HG02938 (cell line): ENCODE measurements around the gene TFAP2B.

Experiments used
- ATAC-seq: cut with Tn5 transposase; IDR thresholded peaks from one replicate; pipeline ENCODE4 v1.9.1; 2021; ENCODE audit warnings: mild to moderate bottlenecking, moderate library complexity; ENCODE audit not compliant: unreplicated experiment

TFAP2B gene

DNA sequence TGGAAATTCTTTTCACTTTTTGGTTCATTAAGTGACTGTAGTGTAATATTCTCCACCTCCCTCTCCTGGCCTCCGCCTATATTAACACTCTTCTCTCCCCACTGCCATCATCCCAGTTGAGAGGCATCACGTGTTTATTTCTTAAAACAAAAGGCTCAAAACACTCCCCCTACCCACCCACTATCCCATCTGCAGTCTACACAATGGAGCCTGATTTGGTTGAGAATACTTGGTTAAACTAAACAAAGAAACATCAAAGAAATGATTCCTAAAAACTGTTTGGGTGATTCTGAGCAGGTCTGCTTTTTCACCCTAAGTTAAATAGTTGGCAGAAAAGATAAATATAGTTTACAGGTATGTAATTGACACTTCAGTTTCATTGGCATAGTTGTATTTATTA lies 5.9 kb downstream of the TFAP2B start:
- no peak for ATAC-seq

DNA sequence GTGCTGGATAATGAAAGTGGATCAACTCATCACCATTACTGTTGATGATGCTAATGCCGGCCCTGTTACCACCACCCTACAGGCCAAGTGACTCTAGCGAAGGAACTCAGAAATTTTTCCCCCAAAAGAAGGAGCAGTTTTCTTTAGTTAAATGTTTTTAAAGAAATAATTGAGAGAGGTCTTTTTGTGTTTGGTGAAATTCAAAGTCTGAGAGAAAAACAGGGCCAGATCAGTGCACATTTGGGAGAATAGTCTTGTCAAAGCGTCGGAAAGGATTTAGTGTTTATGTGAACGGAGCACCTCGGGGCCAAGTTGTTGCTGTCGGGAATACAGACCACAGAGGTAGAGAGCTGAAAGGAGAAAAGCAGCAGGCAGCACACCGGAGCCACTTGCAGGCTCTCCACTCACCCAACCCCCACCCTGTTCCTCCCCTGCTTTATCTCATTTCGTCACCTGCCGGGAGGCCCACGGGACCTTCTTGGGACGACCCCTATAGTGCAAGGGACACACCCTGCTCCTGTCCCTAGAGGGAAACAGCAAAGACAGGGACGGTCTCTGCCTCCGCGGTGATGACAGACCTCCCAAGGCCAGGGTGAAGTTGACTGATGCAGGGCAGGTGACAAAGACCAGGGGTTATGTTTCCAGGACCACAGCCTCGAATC lies 6.8 kb downstream of the TFAP2B start:
- ATAC-seq: no peak

DNA sequence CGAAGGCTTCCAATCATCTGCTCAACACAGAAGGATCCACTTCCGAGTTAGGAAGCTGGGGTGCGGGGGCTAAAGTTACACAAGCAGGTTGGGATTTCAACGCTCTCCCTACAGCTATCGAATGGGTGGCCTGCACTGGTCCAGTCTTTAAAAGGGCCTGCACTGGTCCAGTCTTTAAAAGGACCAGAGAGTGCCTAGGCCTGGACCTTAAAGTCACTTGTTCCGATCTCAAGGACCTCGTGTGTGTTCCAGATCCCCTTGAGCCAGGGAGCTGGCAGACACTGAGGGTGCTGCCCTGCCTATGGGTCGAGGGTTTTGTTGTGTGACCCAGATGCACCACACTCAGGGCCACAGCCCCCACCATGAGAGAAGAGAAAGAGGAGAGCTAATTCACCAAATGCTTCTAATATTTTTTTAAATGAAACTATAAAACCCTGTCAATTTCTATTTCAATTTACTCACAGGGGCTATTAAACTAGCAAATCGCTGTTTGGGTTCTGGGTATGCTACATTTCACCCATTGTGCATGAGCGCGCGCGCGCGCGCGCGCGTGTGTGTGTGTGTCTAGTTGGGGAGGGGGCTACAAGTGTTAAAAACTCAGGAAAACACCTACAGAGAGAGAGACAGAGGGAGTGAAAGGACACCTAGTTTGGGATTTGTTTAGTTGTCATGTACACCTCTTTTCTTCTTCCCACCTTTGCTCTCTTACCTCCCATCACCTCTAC lies 7.5 kb downstream of the TFAP2B start:
- no peak for ATAC-seq

DNA sequence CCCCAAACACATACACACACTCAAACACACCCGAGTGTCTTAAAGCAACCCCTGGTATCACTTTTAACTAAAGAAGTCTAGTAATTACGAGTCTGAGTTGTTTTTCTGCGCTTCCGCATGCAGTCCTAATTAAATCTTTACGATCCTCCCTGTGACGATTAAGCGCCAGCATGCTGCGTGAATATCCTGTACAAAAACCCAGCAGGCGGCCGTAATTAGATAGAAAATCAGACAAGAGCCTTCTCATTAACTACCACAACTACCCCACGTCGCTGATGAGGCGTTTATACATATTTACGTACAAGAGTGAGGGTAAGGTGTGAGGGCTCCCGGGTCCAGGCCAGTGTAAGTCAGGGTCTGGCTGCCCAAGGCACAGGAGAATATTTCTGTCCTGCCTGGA lies 8.1 kb downstream of the TFAP2B start:
- ATAC-seq: no peak

DNA sequence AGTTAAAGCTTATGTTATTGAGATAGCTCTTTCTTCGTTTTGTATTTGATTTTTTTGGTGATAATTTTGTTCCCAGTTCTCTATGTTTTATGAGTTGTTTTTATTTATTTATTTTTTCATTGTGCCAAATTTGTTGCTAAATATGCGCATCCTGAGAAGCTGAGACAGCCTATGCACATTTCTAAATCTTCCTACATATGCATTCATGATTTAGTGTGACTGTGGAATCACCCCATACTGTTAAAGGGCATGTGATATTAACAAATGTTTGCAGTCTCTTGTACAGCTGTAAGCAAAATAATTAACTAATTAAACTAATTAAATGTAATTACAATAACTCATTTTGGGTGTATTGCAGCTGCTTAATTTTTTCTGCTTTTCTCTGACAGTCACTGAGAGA lies 10.4 kb downstream of the TFAP2B start:
- no peak for ATAC-seq

DNA sequence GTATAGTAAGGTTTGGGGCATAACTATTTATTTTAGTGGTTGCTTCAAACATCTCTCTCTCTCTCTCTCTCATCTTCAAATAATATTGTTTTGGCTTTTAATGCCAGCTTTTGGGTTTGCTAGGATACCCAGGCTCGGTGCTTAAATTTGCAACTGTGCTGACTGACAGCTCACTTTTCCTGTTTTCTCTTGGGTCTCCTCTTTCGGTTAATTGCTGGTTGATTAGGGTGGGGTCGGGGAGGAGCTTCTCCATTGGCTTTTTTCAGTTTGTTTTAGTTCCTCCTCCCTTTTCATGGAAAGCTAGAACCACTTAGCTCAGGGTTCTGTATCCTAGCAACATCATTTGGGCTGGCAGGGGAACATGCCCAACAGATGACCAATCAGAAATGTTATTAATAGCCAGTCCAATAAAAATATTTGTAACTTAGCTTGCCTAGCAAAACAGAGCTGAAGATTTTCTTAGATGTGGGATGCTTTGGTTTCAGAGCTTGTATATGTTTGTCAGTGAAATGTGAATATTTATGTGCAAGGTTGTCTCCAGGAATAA lies 11.3 kb downstream of the TFAP2B start:
- ATAC-seq: no peak

DNA sequence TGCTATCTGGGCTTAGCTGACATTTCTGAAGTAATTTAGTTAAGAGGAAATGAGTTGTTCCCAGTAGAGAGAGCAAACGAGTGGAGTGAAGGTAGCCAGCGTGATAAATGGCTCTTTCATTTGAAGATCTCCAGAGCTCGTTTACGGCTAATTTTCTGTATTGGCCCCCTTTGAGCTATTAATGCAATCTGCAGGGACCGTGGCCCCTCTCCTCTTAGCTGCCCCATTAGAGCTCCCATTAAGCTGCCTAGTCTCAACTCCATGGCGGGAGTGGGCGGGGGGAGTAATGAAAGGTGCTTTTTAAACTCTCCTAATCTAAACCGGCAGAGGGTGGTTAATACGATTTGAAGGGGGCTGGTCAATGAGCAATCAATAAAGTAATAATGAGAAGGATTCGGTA lies 12.5 kb downstream of the TFAP2B start:
- no peak for ATAC-seq

DNA sequence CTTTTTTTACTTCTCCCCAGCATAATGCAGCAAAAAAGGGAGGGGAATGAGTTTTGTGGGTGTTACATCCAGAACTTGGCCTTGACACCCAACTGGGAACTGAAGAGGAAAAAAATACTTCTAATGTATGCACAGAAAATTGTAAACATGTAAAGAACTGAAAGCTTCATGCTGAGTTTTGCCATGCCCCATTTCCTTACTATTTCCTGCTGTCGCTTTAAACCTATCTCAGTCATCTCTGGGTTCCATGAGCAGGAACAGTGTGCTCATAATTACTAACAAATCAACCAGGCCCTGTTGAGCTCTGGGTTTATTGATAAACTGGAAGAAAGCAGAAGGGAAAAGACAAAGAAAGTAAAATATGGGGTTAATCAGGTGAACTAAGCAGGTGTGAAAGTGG lies 14.2 kb downstream of the TFAP2B start:
- ATAC-seq: no peak

DNA sequence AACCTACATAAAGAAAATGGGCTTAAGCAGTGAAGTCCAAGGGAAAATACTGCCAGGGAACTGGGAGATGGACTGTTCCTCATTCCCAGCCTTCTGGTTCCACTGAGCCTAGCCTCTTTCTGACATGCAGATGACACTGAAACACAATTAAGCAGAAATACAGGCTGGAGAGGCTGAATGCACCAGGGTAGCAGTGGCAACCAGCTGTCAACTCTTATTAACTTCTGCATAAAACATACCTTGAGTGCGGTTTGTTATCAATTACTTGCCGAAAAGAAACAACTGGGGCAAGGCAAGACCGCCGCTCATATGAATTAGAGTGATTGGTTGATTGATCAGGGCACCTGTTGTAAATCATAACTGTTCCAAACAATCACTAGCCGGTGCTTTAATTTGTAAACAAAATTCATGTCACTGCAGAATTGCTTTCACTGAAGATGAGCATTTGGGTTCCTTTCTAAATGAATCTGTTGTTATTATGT lies 16.3 kb downstream of the TFAP2B start:
- ATAC-seq: no peak

DNA sequence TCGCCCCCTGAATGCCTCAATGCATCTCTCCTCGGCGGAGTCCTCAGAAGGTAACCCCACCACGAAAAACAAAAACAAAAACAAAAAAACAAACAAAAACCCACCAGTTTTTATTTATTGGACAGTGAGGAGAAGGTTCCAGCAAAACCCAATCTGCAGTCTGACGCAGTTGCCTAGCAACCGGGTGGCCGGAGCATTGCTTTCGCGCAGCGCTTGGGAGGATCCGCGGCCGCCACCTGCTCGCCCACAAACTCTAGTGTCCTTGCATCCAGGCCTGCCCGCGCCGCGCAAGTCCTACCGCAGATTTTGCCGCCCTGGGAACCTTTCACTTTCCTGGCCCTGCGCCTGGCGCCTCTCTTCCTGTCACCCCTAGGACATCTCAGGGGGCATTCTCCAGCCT lies 17.6 kb downstream of the TFAP2B start:
- no peak for ATAC-seq

DNA sequence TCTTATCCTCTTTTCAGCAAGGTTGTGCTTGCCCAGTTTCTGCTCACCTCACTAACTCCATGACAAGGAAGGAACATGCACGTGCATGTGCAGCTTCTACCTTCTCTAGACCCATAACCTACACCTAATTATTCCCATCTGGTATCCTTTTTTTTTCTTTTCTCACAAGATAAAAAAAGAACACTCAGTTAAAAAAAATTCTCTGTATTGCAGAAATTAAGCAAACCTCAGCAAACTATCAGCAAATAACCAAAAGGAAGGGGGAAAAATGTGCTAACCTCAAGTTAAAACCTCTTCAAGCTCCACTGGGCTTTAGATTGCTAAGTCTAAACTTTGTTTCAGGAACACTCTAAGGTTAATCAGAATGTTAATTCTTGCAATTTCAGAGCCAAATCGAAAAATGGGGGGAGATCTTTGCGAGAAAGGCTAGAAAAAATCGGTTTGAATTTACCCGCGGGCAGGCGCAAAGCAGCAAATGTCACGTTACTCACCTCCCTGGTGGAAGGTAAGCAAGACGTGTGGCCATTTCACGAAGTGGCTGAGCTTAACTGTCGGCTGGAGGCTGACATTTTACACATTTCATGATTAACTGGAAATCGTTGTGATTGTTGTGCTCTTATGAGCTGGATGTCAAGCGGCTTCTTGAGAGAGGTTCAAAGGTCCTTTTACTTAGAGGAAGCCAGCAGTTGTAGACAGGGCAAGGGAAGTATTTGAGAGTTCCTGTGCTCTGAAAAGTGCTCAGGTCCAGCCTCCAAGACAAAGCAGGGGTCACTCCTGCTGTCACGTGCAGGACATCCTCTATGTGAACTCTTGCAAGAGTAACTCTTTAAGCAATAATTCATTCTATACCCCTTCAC lies 19.1 kb downstream of the TFAP2B start:
- ATAC-seq: no peak

DNA sequence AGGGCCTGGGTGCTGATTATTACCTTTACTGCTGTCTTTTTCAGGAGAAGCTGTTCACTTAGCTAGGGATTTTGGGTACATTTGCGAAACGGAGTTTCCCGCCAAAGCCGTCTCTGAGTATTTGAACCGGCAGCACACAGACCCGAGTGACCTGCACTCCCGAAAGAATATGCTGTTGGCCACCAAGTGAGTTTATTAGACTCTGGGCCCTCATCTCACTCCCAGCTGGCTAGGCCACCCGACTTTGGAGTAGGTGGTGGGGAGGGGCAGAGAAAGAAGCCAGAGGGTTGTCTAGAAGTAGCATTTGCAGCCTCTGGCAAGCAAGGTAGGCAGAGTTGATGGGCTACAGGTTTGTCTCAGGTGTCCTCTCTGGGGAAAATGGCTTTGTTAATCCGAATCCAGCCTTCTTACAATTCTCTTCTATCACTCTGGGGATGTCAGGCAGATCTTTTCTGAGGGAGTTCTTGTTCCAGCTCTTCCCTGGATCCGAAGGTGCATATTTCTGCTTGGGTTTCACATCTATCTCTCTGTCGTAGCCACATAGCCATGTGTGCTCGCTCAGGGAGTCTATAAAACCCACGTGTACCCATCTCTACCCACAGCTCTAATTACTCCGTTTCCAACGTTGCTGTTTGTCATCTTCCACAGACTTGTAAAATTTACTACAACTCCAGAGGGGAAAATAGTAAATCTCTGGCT lies 21.6 kb downstream of the TFAP2B start:
- no peak for ATAC-seq

DNA sequence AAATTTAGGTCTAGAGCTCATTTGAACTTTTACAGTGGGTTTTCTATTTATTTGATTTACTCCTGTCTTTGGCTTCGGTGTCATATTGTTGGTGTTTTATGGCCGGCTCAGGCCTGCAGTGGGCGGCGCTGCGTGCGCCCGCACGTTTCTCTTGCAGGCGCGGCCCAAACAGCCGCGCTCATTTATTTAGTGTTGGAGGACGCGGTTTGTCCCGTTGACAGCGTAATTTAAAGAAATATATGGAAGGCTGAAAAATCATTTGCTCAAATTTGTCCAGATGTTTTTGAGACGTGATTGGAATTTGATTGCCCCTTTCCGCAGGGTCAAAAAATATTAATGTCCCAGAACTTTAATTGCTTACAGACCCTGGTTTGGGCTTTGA lies 22.1 kb downstream of the TFAP2B start:
- no peak for ATAC-seq

DNA sequence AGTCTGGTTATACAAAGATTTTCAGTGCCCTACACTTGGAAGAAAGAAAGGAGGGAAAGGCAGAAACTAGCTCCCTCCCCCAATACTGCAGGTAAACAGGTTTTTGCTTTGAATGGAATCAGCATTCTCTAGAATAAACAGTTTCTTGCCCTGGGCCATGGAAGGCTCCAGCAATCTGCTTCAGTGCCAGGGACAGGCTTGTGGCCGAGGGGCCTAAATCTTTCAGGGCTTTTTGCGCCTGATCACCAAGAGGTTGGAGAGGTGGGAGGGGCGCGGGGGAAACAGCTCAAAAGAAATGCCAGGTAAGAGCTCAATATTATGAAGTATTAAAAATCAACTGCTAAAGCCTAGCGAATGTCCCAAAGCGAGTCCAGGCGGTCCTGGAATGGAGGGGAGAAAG lies 23.8 kb downstream of the TFAP2B start:
- ATAC-seq: no peak

DNA sequence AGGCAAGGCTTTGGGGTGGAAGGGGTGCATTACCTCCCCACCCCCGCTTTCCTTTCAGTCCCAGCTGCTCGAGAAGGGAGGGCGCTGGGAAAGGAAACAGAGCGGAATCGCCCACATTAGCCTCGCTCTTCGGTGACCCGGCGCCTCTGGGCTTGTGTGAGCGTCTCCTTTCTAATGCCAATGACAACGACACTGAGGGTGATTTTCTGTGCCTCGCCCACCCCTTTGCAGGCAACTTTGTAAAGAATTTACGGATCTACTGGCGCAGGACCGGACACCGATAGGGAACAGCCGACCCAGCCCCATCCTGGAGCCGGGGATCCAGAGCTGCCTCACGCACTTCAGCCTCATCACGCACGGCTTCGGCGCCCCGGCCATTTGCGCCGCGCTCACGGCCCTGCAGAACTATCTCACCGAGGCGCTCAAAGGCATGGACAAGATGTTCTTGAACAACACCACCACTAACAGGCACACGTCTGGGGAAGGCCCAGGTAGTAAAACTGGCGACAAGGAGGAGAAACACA lies 24.3 kb downstream of the TFAP2B start:
- no peak for ATAC-seq

DNA sequence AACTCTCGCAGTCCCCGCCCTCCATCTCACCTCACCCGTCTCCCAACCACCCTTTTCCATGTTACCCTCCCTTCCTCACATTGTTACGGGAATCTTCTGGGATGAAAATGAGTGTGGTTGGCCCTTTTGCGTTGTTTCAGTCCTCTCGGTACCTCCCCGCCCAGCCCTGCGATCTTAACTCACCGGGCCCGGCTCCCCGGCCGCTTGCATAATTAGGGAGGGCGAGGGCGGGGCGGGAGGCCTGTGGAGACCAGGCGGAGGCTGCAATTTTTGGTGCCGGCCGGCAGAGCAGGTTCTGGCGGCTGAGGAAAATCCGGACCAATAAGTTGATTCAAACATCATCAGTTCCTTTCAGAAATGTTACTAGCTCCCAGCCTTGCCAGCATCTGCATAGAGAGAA lies 25.2 kb downstream of the TFAP2B start:
- no peak for ATAC-seq

DNA sequence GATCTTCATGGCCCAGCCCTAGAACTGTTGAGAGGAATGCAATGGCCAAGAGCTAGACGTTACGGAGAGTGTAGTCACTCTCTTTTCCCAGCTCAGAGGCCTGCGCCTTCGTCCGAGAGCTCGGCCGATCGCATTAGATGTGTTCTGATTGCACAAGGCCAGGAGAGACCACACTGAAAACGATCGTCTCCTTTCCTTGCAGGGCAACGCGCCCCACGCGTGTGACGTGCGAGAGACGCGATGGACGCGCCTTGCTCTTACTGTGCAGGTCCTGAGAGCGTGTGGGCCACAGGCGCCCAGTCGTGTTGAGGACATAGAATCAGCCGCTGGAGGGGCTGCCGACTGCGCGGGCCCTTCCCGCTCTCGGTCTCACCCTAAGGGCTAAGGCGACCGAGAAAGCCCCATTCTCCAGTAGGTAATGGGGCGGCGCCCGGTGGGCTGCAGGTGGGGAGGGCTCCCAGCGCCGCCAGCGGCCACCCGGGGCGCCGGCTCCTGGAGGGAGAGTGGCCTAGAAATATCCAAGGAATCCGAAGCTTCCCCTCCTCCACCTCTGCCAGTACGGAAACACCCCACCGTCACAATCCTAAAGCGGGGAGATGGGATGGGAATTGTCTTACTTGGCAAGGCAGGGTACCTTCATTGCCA lies 26.9 kb downstream of the TFAP2B start:
- ATAC-seq: no peak

DNA sequence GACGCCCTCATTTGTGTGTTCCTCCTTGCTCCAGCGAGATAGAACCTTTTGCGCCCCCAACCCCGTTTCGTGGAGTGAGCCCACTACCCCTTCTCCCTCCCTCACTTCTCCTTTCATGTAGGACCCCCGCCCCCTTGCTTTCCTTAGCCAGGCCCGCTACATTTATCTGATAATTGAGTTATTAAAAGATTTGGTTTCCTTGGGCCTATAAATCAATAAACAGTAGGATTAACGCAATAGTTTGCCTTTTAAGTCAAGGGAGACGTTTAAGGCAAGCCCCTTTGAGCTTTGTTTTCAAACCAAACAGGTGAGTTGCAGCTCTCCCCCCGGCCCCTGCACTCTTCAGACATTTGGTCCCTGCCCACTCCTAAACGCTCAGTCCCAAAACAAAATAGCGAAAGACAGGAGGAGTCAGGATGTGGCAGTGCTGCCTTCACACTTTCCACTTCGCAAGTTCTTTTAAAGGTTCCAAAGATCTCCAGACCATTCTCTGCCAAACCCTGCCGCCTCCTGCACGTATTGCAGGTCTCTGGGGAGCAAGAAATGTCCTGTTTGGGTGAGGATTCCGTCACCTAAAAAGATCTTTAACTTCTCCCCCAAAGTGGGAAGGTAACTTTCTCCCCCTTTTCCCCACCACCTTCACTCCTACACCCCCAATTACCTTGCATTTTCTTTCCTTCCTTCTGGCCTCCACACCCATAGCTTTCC lies 27.6 kb downstream of the TFAP2B start:
- no peak for ATAC-seq

DNA sequence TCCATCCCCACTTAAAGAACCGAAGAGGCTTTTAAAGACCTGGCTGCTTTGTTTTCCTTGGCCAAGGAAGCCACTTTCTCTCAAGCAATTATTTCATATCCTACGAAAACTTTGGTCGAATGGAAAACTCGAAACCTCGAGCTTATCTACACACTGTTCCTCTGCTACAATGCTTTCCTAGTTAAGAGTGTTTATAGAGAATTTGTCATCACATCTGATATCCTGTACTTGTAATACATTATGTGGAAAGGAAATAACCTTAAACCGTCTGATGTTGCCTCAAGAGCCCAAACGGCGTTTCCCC lies 28.1 kb downstream of the TFAP2B start:
- no peak for ATAC-seq
